Measurements from ENCODE around the gene KLF11. TPM values are rescaled to one million over a fixed set of nuclear protein-coding genes. Genes with fewer than 3 reads are reported as not detected.

Gene KLF11
- total RNA-seq, 2 experiments from 2014 or later = 26.7 to 29.6 TPM

GRCh38 chr2:10002109-10002508, 41.2 kb upstream of the KLF11 start:
- no peaks in the 10 kb centered on the region for H3K9me3 Mint-ChIP-seq
- Histone ChIP-seq H3K27ac (ENCODE audit: low read depth in 1 of 2, low read length in 2 of 2) (no peak overlapping the region), H3K27me3 (ENCODE audit: control insufficient read depth in 1 of 2, insufficient read depth in 2 of 2, low read length in 2 of 2) (no peaks in the 10 kb centered on the region), H3K4me1 (ENCODE audit: insufficient read depth, low read length) (no peaks in the 10 kb centered on the region), H3K9me3 (ENCODE audit: control insufficient read depth in 1 of 2, insufficient read depth in 1 of 2, low read length in 2 of 2) (peaks cover 0 to 10% of the 10 kb centered on the region in 2 experiments), H3K4me3 (ENCODE audit: low read length) (no peak overlapping the region), H3K36me3 (ENCODE audit: insufficient read depth, low read length) (no peaks in the 10 kb centered on the region)
- DNase-seq (no peak), ATAC-seq (ENCODE audit: poor library complexity) (no peak)
- peaks cover 18% of the 10 kb centered on the region for H3K27me3 Mint-ChIP-seq
- H3K27ac Mint-ChIP-seq = no peak overlapping the region
- H3K4me3 Mint-ChIP-seq = no peak overlapping the region
- CTCF ChIA-PET = no interaction called here
- no peaks in the 10 kb centered on the region for H3K4me1 Mint-ChIP-seq (ENCODE audit: low read depth)
- POLR2A ChIA-PET = no interaction called here
- no peak for TF ChIP-seq CTCF (IDR thresholded peaks at IDR 0.05)
- H3K36me3 Mint-ChIP-seq (ENCODE audit: low read depth) = no peaks in the 10 kb centered on the region
- intact Hi-C loops (cut with DNase I, micrococcal nuclease) = no loop called here

DNA sequence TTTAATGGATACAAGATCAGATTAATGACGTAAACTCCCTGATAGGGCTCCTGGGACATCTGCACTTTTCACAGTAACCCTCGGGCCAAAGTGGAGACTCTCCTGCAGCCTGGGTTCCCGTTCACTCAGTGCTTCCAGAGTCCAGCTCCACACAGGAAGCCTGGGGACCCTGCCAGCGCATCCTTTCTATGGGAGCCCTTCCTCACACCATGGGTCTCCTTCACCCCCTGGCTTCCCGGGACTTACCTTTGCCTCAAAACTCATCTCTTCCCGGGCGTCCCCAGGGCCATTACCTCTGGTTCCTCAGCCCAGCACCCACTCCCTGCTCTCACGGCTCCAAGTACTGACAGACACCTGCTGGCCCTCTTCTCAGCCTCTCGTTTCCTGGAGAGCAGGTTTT, 40.7 kb upstream of the KLF11 start:
- Histone ChIP-seq H3K27me3 (ENCODE audit: control insufficient read depth in 1 of 2, insufficient read depth in 2 of 2, low read length in 2 of 2) (peaks cover 0 to 2% of the 10 kb centered on the region in 2 experiments), H3K4me1 (ENCODE audit: insufficient read depth, low read length) (no peaks in the 10 kb centered on the region), H3K4me3 (ENCODE audit: low read length) (no peak overlapping the region), H3K36me3 (ENCODE audit: insufficient read depth, low read length) (no peaks in the 10 kb centered on the region), H3K9me3 (ENCODE audit: control insufficient read depth in 1 of 2, insufficient read depth in 1 of 2, low read length in 2 of 2) (peaks cover 0 to 10% of the 10 kb centered on the region in 2 experiments), H3K27ac (ENCODE audit: low read depth in 1 of 2, low read length in 2 of 2) (no peak overlapping the region)
- DNase-seq (no peak), ATAC-seq (ENCODE audit: poor library complexity) (no peak)
- POLR2A ChIA-PET = no interaction called here
- no peak for TF ChIP-seq CTCF (IDR thresholded peaks at IDR 0.05)
- Mint-ChIP-seq H3K4me3 (no peak overlapping the region), H3K27me3 (peaks cover 23% of the 10 kb centered on the region), H3K36me3 (ENCODE audit: low read depth) (no peaks in the 10 kb centered on the region), H3K9me3 (no peaks in the 10 kb centered on the region), H3K4me1 (ENCODE audit: low read depth) (no peaks in the 10 kb centered on the region), H3K27ac (no peak overlapping the region)
- intact Hi-C loops (cut with DNase I, micrococcal nuclease) = no loop called here
- CTCF ChIA-PET = no interaction called here

- H3K9me3 Mint-ChIP-seq = no peaks in the 10 kb centered on the region
- intact Hi-C loops (cut with DNase I, micrococcal nuclease) = no loop called here
These were observed 39.9 kb upstream of the KLF11 start for GRCh38 chr2:10003206-10004125.

More at GRCh38 chr2:10003206-10004125, 39.9 kb upstream of the KLF11 start:
- Histone ChIP-seq H3K27ac (ENCODE audit: low read depth in 1 of 2, low read length in 2 of 2) (no peak overlapping the region), H3K4me3 (ENCODE audit: low read length) (no peak overlapping the region), H3K27me3 (ENCODE audit: control insufficient read depth in 1 of 2, insufficient read depth in 2 of 2, low read length in 2 of 2) (peaks cover 2 to 4% of the 10 kb centered on the region in 2 experiments), H3K36me3 (ENCODE audit: insufficient read depth, low read length) (no peaks in the 10 kb centered on the region), H3K4me1 (ENCODE audit: insufficient read depth, low read length) (no peaks in the 10 kb centered on the region), H3K9me3 (ENCODE audit: control insufficient read depth in 1 of 2, insufficient read depth in 1 of 2, low read length in 2 of 2) (peaks cover 0 to 10% of the 10 kb centered on the region in 2 experiments)
- no peaks in the 10 kb centered on the region for H3K4me1 Mint-ChIP-seq (ENCODE audit: low read depth)
- ATAC-seq (ENCODE audit: poor library complexity) (no peak), DNase-seq (no peak)
- no peaks in the 10 kb centered on the region for H3K36me3 Mint-ChIP-seq (ENCODE audit: low read depth)
- H3K27ac Mint-ChIP-seq = no peak overlapping the region
- H3K27me3 Mint-ChIP-seq = peaks cover 30% of the 10 kb centered on the region
- no peak overlapping the region for H3K4me3 Mint-ChIP-seq
- TF ChIP-seq CTCF (IDR thresholded peaks at IDR 0.05) = no peak
- POLR2A ChIA-PET = no interaction called here
- CTCF ChIA-PET = no interaction called here

All from CD4-positive, alpha-beta T cell (primary cell).